ENCODE measurements around the gene EXOC1L. TPM values are rescaled to one million over a fixed set of nuclear protein-coding genes. Genes with fewer than 3 reads are reported as not detected.

EXOC1L gene
- total RNA-seq (not detected), polyA plus RNA-seq (ENCODE audit: insufficient read depth, low read depth, low replicate concordance) (not detected)
- long read RNA-seq, donor 1: 0 reads
- long read RNA-seq, donor 2: 0 reads
- long read RNA-seq, donor 3: 0 reads
- long read RNA-seq, donor 4: 0 reads
- long read RNA-seq, donor 5: 0 reads
- long read RNA-seq, donor 6: 0 reads
- long read RNA-seq, donor 7: 0 reads
- long read RNA-seq, donor 8: 0 reads
- long read RNA-seq, donor 9: 0 reads
- long read RNA-seq, donor 10: 0 reads

GRCh38 chr4:55819634-55820033, at the start of gene EXOC1L:
EXOC1L (plus strand) TSS chr4:55819790; CDS start chr4:55820027, 237 bp downstream.
- no peak within 1 kb of the TSS for H3K27ac ChIP-seq (ENCODE audit: low read depth in 2 of 2, low read length in 2 of 2)
- FAIRE-seq (no peak), DNase-seq (peak; percentile 43 to 64 (median 50))
- no peaks in the 10 kb centered on the region for H3K9me3 ChIP-seq (ENCODE audit: control insufficient read depth in 2 of 3, insufficient read depth in 1 of 3, low read length in 3 of 3)
- no peaks in the 10 kb centered on the region for H3K27me3 ChIP-seq (ENCODE audit: control insufficient read depth, insufficient read depth, low read length)
- H3K36me3 ChIP-seq (ENCODE audit: control insufficient read depth in 2 of 3, insufficient read depth in 3 of 3, low read length in 3 of 3): no peaks in the 10 kb centered on the region
- TF ChIP-seq CTCF (IDR thresholded peaks at IDR 0.05; ENCODE audit: borderline replicate concordance, extremely low read depth, insufficient read depth): no peak
- no peak within 1 kb of the TSS for H3K9ac ChIP-seq (ENCODE audit: low read length in 3 of 3)
- intact Hi-C loops (cut with DNase I): no loop called here
- peaks cover 0 to 2% (median 0%) of the 10 kb centered on the region in 3 donors for H3K4me1 ChIP-seq (ENCODE audit: control insufficient read depth in 2 of 3, insufficient read depth in 2 of 3, low read depth in 1 of 3, low read length in 3 of 3)
- no peak within 1 kb of the TSS for H3K4me3 ChIP-seq (ENCODE audit: low read length in 3 of 3)

- intact Hi-C loops (cut with DNase I): no loop called here
Observed at GRCh38 chr4:55770662-55771061, 48.9 kb upstream of the EXOC1L start.

GRCh38 chr4:55781341-55781740, 38.2 kb upstream of the EXOC1L start:
- H3K9me3 ChIP-seq (ENCODE audit: control insufficient read depth in 2 of 3, insufficient read depth in 1 of 3, low read length in 3 of 3): no peaks in the 10 kb centered on the region
- H3K4me3 ChIP-seq (ENCODE audit: low read length in 3 of 3): no peak overlapping the region
- H3K4me1 ChIP-seq (ENCODE audit: control insufficient read depth in 2 of 3, insufficient read depth in 2 of 3, low read depth in 1 of 3, low read length in 3 of 3): no peaks in the 10 kb centered on the region
- TF ChIP-seq CTCF (IDR thresholded peaks at IDR 0.05; ENCODE audit: borderline replicate concordance, extremely low read depth, insufficient read depth): no peak
- FAIRE-seq (no peak), DNase-seq (no peak)
- H3K36me3 ChIP-seq (ENCODE audit: control insufficient read depth in 2 of 3, insufficient read depth in 3 of 3, low read length in 3 of 3): no peaks in the 10 kb centered on the region
- no peak overlapping the region for H3K9ac ChIP-seq (ENCODE audit: low read length in 3 of 3)
- no peak overlapping the region for H3K27ac ChIP-seq (ENCODE audit: low read depth in 2 of 2, low read length in 2 of 2)
- intact Hi-C loops (cut with DNase I): no loop called here
- no peaks in the 10 kb centered on the region for H3K27me3 ChIP-seq (ENCODE audit: control insufficient read depth, insufficient read depth, low read length)

More at GRCh38 chr4:55770662-55771061, 48.9 kb upstream of the EXOC1L start:
- Histone ChIP-seq H3K27me3 (ENCODE audit: control insufficient read depth, insufficient read depth, low read length) (no peaks in the 10 kb centered on the region), H3K27ac (ENCODE audit: low read depth in 2 of 2, low read length in 2 of 2) (no peak overlapping the region), H3K9me3 (ENCODE audit: control insufficient read depth in 2 of 3, insufficient read depth in 1 of 3, low read length in 3 of 3) (no peaks in the 10 kb centered on the region), H3K9ac (ENCODE audit: low read length in 3 of 3) (no peak overlapping the region), H3K4me3 (ENCODE audit: low read length in 3 of 3) (no peak overlapping the region), H3K36me3 (ENCODE audit: control insufficient read depth in 2 of 3, insufficient read depth in 3 of 3, low read length in 3 of 3) (no peaks in the 10 kb centered on the region), H3K4me1 (ENCODE audit: control insufficient read depth in 2 of 3, insufficient read depth in 2 of 3, low read depth in 1 of 3, low read length in 3 of 3) (no peaks in the 10 kb centered on the region)
- FAIRE-seq (peak; percentile 30), DNase-seq (no peak)
- TF ChIP-seq CTCF (IDR thresholded peaks at IDR 0.05; ENCODE audit: borderline replicate concordance, extremely low read depth, insufficient read depth): no peak
